Mesenchymal stem cell (in vitro differentiated cells and primary cell): ENCODE results near the gene RNF32.

Source experiments
- DNase-seq: peaks from one replicate; pipeline ENCODE4 v3.0.0-alpha.2; 2013
- H2AFZ ChIP-seq: one replicate; pipeline ENCODE4 v1.6.1; 2013; ENCODE audit warnings: low read depth, mild to moderate bottlenecking, control low read depth, inconsistent platforms, low read length, moderate library complexity
- H2AK5ac ChIP-seq: 2 replicates; pipeline ENCODE4 v1.6.1; 2013; ENCODE audit warnings: low read length, moderate library complexity, mild to moderate bottlenecking, inconsistent platforms; ENCODE audit not compliant: severe bottlenecking
- H2BK120ac ChIP-seq: one replicate; pipeline ENCODE4 v1.6.1; 2013; ENCODE audit warnings: low read depth, mild to moderate bottlenecking, inconsistent platforms, low read length, moderate library complexity
- H2BK12ac ChIP-seq, 2 experiments: one replicate each; pipeline ENCODE4 v1.6.1; 2013; ENCODE audit warnings: inconsistent platforms in 2 of 2, low read length in 2 of 2, mild to moderate bottlenecking in 2 of 2, moderate library complexity in 2 of 2, control low read depth in 1 of 2
- H2BK15ac ChIP-seq: one replicate; pipeline ENCODE4 v1.6.1; 2013; ENCODE audit warnings: mild to moderate bottlenecking, low read depth, inconsistent platforms; ENCODE audit not compliant: poor library complexity, severe bottlenecking
- H2BK5ac ChIP-seq: 2 replicates; pipeline ENCODE4 v1.6.1; 2013; ENCODE audit warnings: low read depth, mild to moderate bottlenecking, low read length, control low read depth, inconsistent platforms; ENCODE audit not compliant: poor library complexity, severe bottlenecking
- H3K14ac ChIP-seq, 2 experiments: one replicate each; pipeline ENCODE4 v1.6.1; 2013; ENCODE audit warnings: inconsistent platforms in 2 of 2, low read length in 2 of 2, control low read depth in 1 of 2, mild to moderate bottlenecking in 1 of 2, moderate library complexity in 1 of 2
- H3K18ac ChIP-seq, 2 experiments: one replicate each; pipeline ENCODE4 v1.6.1; 2013; ENCODE audit warnings: inconsistent platforms in 2 of 2, low read length in 2 of 2, control low read depth in 1 of 2, low read depth in 1 of 2, mild to moderate bottlenecking in 1 of 2
- H3K23ac ChIP-seq, 2 experiments: one replicate each; pipeline ENCODE4 v1.6.1; 2013; ENCODE audit warnings: inconsistent platforms in 2 of 2, low read length in 2 of 2, mild to moderate bottlenecking in 2 of 2, moderate library complexity in 2 of 2, control low read depth in 1 of 2
- H3K27ac ChIP-seq: 2 replicates; pipeline ENCODE4 v1.5.1; 2013; ENCODE audit warnings: mild to moderate bottlenecking, moderate library complexity, low read length, control low read depth, inconsistent platforms; ENCODE audit not compliant: poor library complexity, severe bottlenecking
- H3K27me3 ChIP-seq, 2 experiments: 2 replicates each; pipeline versions ENCODE4 v1.6.1 to v1.7.0; 2013; ENCODE audit warnings: low read length in 2 of 2, mild to moderate bottlenecking in 2 of 2, moderate library complexity in 2 of 2, control low read depth in 1 of 2, inconsistent platforms in 1 of 2; ENCODE audit not compliant: control insufficient read depth in 1 of 2, insufficient read depth in 1 of 2
- H3K36me3 ChIP-seq, 2 experiments: 2 replicates each; pipeline versions ENCODE4 v1.6.1 to v1.7.0; 2013; ENCODE audit warnings: low read length in 2 of 2, control low read depth in 1 of 2, inconsistent platforms in 1 of 2, low read depth in 1 of 2, mild to moderate bottlenecking in 1 of 2; ENCODE audit not compliant: insufficient read depth in 2 of 2, control insufficient read depth in 1 of 2
- H3K4ac ChIP-seq, 2 experiments: one replicate each; pipeline ENCODE4 v1.6.1; 2013; ENCODE audit warnings: inconsistent platforms in 2 of 2, low read length in 2 of 2, mild to moderate bottlenecking in 2 of 2, moderate library complexity in 2 of 2, control low read depth in 1 of 2, low read depth in 1 of 2
- H3K4me1 ChIP-seq: 2 replicates; pipeline ENCODE4 v1.6.1; 2013; ENCODE audit warnings: low read depth, low read length, control low read depth; ENCODE audit not compliant: control insufficient read depth, insufficient read depth
- H3K4me2 ChIP-seq: 2 replicates; pipeline ENCODE4 v1.6.1; 2013; ENCODE audit warnings: low read length, mild to moderate bottlenecking, inconsistent platforms; ENCODE audit not compliant: poor library complexity, severe bottlenecking
- H3K4me3 ChIP-seq, 2 experiments: 2 replicates each; pipeline versions ENCODE4 v1.5.1 to v1.7.0; 2013; ENCODE audit warnings: low read length in 2 of 2, mild to moderate bottlenecking in 2 of 2, control low read depth in 1 of 2, low read depth in 1 of 2; ENCODE audit not compliant: insufficient read depth in 1 of 2
- H3K79me1 ChIP-seq: replicated peaks from 2 replicates; pipeline ENCODE4 v1.6.1; 2013; ENCODE audit warnings: mild to moderate bottlenecking, control low read depth, low read length, inconsistent platforms; ENCODE audit not compliant: poor library complexity, severe bottlenecking
- H3K9ac ChIP-seq: 2 replicates; pipeline ENCODE4 v1.7.0; 2013; ENCODE audit warnings: mild to moderate bottlenecking, low read length, moderate library complexity
- H3K9me3 ChIP-seq: 2 replicates; pipeline ENCODE4 v1.7.0; 2013; ENCODE audit warnings: mild to moderate bottlenecking, low read length; ENCODE audit not compliant: control insufficient read depth
- H4K8ac ChIP-seq: one replicate; pipeline ENCODE4 v1.6.1; 2013; ENCODE audit warnings: inconsistent platforms, mild to moderate bottlenecking, low read length, moderate library complexity
- H4K91ac ChIP-seq: one replicate; pipeline ENCODE4 v1.6.1; 2013; ENCODE audit warnings: mild to moderate bottlenecking, low read length, inconsistent platforms
- WGBS: methylation state at CpG from one replicate; pipeline ENCODE4 v1.1.7; 2013; ENCODE audit warnings: mixed read lengths; 5-methylcytosine and 5-hydroxymethylcytosine counted together

RNF32 gene

DNA sequence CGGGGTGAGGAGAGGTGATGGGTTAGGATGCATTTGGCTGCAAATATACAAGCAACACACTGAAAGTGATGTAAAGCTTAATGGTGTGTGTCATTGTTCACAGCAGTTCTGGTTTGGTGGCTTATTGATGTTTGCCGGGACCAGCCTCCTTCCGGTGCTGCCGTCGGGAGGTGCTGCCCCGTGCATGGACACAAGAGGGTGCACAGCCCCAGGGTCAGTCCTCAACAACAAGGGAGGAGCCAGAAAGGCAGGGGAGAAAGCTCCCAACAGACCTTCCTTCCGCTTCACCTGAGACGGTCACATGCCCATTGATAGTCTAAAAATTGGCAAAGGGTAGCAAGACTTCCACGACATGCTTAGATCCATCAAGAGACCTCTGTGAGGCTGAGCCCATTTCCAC is 9.5 kb downstream of the RNF32 start:
- no peaks in the 10 kb centered on the region for H3K36me3 ChIP-seq
- H4K8ac ChIP-seq = no peak overlapping the region
- H3K4me3 ChIP-seq = no peak overlapping the region
- H3K27me3 ChIP-seq = no peaks in the 10 kb centered on the region
- no peak overlapping the region for H4K91ac ChIP-seq
- H3K23ac ChIP-seq = no peak overlapping the region
- no peak overlapping the region for H2AFZ ChIP-seq
- H2BK5ac ChIP-seq = no peak overlapping the region
- H3K9me3 ChIP-seq = no peaks in the 10 kb centered on the region
- H2BK15ac ChIP-seq = no peak overlapping the region
- no peak overlapping the region for H3K18ac ChIP-seq
- H3K4ac ChIP-seq = no peak overlapping the region
- no peak overlapping the region for H3K27ac ChIP-seq
- no peak overlapping the region for H3K9ac ChIP-seq
- H3K4me1 ChIP-seq = peaks cover 4% of the 10 kb centered on the region
- 80% methylated on average over 9 of the region's 9 CpGs for WGBS
- no peak overlapping the region for H2BK12ac ChIP-seq
- no peak overlapping the region for H3K4me2 ChIP-seq
- H3K14ac ChIP-seq = no peak overlapping the region
- DNase-seq = peak; percentile 16
- H2BK120ac ChIP-seq = no peak overlapping the region
- H2AK5ac ChIP-seq = no peak overlapping the region
- no peaks in the 10 kb centered on the region for H3K79me1 ChIP-seq

DNA sequence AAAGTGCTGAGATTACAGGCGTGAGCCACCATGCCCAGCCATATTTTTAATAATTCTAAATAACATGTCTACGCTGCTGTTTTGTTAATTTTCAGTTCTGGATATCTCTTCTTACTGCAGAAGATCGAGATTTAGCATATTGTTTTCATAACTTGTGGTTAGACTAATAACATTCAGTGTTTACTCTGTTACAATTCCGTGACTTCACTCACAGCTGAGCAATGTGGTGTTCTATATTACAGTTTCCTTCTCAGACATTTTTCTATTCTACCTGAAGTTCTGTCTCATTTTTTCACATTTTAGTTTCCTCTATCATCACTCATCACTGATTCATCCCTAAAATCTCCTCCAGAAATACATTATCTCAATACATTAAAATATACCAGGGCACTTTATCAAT is 10.9 kb downstream of the RNF32 start:
- no peak overlapping the region for H2BK15ac ChIP-seq
- H4K8ac ChIP-seq = no peak overlapping the region
- no peak for DNase-seq
- H2BK5ac ChIP-seq = no peak overlapping the region
- H2AK5ac ChIP-seq = no peak overlapping the region
- H2AFZ ChIP-seq = no peak overlapping the region
- no peak overlapping the region for H3K4me2 ChIP-seq
- H3K4ac ChIP-seq = no peak overlapping the region
- no peak overlapping the region for H2BK120ac ChIP-seq
- H3K18ac ChIP-seq = no peak overlapping the region
- no peaks in the 10 kb centered on the region for H3K9me3 ChIP-seq
- H3K4me1 ChIP-seq = peaks cover 4% of the 10 kb centered on the region
- H3K23ac ChIP-seq = no peak overlapping the region
- H3K27ac ChIP-seq = no peak overlapping the region
- 68% methylated on average over 2 of the region's 4 CpGs for WGBS
- H2BK12ac ChIP-seq = no peak overlapping the region
- H3K4me3 ChIP-seq = no peak overlapping the region
- H4K91ac ChIP-seq = no peak overlapping the region
- no peak overlapping the region for H3K14ac ChIP-seq
- no peak overlapping the region for H3K9ac ChIP-seq
- no peaks in the 10 kb centered on the region for H3K27me3 ChIP-seq
- no peaks in the 10 kb centered on the region for H3K79me1 ChIP-seq
- no peaks in the 10 kb centered on the region for H3K36me3 ChIP-seq

GRCh38 chr7:156652886-156653568 is 12.5 kb downstream of the RNF32 start:
- H3K4me2 ChIP-seq = no peak overlapping the region
- H3K4me3 ChIP-seq = no peak overlapping the region
- no peaks in the 10 kb centered on the region for H3K79me1 ChIP-seq
- no peak overlapping the region for H3K18ac ChIP-seq
- no peak for DNase-seq
- H2AK5ac ChIP-seq = no peak overlapping the region
- H2BK15ac ChIP-seq = no peak overlapping the region
- no peaks in the 10 kb centered on the region for H3K27me3 ChIP-seq
- no peaks in the 10 kb centered on the region for H3K36me3 ChIP-seq
- H3K9ac ChIP-seq = no peak overlapping the region
- no peaks in the 10 kb centered on the region for H3K9me3 ChIP-seq
- no peak overlapping the region for H3K27ac ChIP-seq
- no peak overlapping the region for H2AFZ ChIP-seq
- no peak overlapping the region for H2BK5ac ChIP-seq
- no peak overlapping the region for H3K14ac ChIP-seq
- H4K91ac ChIP-seq = no peak overlapping the region
- H2BK120ac ChIP-seq = no peak overlapping the region
- H2BK12ac ChIP-seq = no peak overlapping the region
- H3K4me1 ChIP-seq = peaks cover 4% of the 10 kb centered on the region
- H3K23ac ChIP-seq = peak overlapping the region in 1 of 2 experiments; percentile 70
- no peak overlapping the region for H4K8ac ChIP-seq
- 98% methylated on average over 7 of the region's 8 CpGs for WGBS
- H3K4ac ChIP-seq = no peak overlapping the region

- H3K18ac ChIP-seq = no peak overlapping the region
- no peak overlapping the region for H2AK5ac ChIP-seq
- no peak overlapping the region for H2BK12ac ChIP-seq
- peaks cover 4% of the 10 kb centered on the region for H3K4me1 ChIP-seq
- 71% methylated on average over 9 of the region's 10 CpGs for WGBS
- H3K79me1 ChIP-seq = no peaks in the 10 kb centered on the region
- no peak overlapping the region for H2BK15ac ChIP-seq
- no peak overlapping the region for H2BK120ac ChIP-seq
- no peak overlapping the region for H3K23ac ChIP-seq
- H2AFZ ChIP-seq = no peak overlapping the region
- H3K36me3 ChIP-seq = no peaks in the 10 kb centered on the region
- no peak for DNase-seq
- no peak overlapping the region for H3K14ac ChIP-seq
- no peaks in the 10 kb centered on the region for H3K9me3 ChIP-seq
- no peak overlapping the region for H4K91ac ChIP-seq
- H3K9ac ChIP-seq = no peak overlapping the region
- H3K4me2 ChIP-seq = no peak overlapping the region
- H2BK5ac ChIP-seq = no peak overlapping the region
- H3K27ac ChIP-seq = no peak overlapping the region
- no peak overlapping the region for H4K8ac ChIP-seq
- H3K4me3 ChIP-seq = no peak overlapping the region
- no peak overlapping the region for H3K4ac ChIP-seq
- H3K27me3 ChIP-seq = no peaks in the 10 kb centered on the region
These were observed 14.1 kb downstream of the RNF32 start for GRCh38 chr7:156654511-156655234.
